ENCODE data around the gene DEFB131B. TPM values are rescaled to one million over a fixed set of nuclear protein-coding genes. Genes with fewer than 3 reads are reported as not detected.
A peak's percentile ranks its signal among the peaks of the same experiment; 100 is the strongest.
"Not testable (repeated sequence)": the region's sequence is repeated elsewhere in the genome, so short reads cannot be mapped to it uniquely, and the experiment has no call there.

The DEFB131B gene
- total RNA-seq, 2 donors from 2014 or later, result not detected

DNA sequence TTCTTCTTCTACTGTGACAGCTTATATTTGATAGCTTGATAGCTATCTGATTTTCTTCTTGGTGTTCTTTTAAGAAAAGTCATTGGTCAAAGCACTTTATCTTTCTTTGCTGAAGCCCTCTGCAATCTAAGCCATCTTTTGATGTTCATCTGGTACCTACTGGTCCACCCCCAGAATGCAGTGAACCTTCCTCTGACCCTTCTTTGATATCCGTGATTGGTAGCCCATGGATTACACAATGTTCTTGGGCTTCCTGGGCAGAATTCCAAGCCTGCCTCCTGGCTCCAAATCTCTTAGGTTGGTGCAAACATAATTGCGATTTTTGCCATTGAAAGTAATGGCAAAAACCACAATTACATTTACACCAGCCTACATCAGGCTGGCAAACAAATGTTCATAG, 2.0 kb upstream of the DEFB131B start:
- H3K4me1 Mint-ChIP-seq (ENCODE audit: low read depth); H3K9me3 Mint-ChIP-seq; H3K4me3 Mint-ChIP-seq; H3K27me3 Mint-ChIP-seq (ENCODE audit: low read depth); ATAC-seq (replicated peaks in 1 of 2); DNase-seq; H3K27ac Mint-ChIP-seq: not testable (repeated sequence)
- H3K36me3 Mint-ChIP-seq (ENCODE audit: insufficient read depth in 2 of 2), result peaks cover 1 to 11% of the 10 kb centered on the region in 2 donors

DNA sequence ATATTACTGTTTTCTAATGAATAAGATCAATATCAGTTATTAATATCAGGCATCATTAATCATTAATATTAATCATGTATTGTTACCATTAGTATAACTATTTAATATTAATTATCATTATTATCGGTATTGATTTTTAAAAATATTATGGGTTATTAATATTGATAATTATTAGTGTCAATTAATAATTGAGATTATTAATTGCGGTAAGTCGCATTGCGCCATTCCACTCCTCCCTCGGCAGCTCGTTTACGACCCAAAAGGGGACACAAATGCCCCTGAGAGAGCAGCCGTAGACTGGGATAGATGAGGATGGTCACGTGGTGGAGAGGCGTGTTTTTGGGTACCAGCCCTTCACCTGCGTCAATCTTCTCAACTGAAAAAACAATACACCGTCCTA, 7.6 kb downstream of the DEFB131B start:
- not testable (repeated sequence) for ATAC-seq (replicated peaks in 1 of 2); H3K27ac Mint-ChIP-seq; DNase-seq; H3K9me3 Mint-ChIP-seq; H3K4me1 Mint-ChIP-seq (ENCODE audit: low read depth); H3K36me3 Mint-ChIP-seq (ENCODE audit: insufficient read depth in 2 of 2); H3K4me3 Mint-ChIP-seq; H3K27me3 Mint-ChIP-seq (ENCODE audit: low read depth)

DNA sequence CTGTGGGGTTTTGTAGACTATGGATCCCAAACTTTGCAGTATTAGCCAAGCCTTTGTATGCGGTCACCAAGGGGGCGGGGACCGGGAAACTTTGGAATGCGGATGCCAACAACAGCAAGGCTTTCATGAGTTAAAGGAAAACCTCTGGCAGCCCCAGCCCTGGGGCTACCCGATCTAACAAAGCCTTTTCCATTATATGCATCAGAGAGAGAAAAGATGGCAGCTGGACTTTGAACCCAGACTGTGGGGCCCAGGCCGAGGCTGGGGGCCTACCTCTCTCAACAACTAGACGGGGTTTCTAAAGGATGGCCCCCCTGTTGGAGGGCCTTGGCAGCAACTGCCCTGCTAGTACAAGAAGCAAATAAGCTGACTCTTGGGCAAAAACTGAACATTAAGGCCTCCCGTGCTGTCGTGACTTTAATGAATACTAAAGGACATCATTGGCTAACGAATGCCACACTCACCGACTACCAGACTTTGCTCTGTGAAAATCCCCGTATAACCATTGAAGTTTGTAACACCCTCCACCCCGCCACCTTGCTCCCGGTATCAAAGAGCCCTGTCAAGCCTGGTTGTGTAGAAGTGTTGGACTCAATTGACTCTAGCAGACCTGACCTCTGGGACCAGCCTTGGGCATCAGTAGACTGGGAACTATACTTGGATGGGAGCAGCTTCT, 10.2 kb downstream of the DEFB131B start:
- H3K4me3 Mint-ChIP-seq; H3K36me3 Mint-ChIP-seq (ENCODE audit: insufficient read depth in 2 of 2); H3K27ac Mint-ChIP-seq; H3K27me3 Mint-ChIP-seq (ENCODE audit: low read depth); H3K4me1 Mint-ChIP-seq (ENCODE audit: low read depth); H3K9me3 Mint-ChIP-seq; DNase-seq; ATAC-seq (replicated peaks in 1 of 2): not testable (repeated sequence)

- H3K4me3 Mint-ChIP-seq; H3K36me3 Mint-ChIP-seq (ENCODE audit: insufficient read depth in 2 of 2); ATAC-seq (replicated peaks in 1 of 2); H3K4me1 Mint-ChIP-seq (ENCODE audit: low read depth); H3K27me3 Mint-ChIP-seq (ENCODE audit: low read depth); H3K27ac Mint-ChIP-seq; DNase-seq; H3K9me3 Mint-ChIP-seq: not testable (repeated sequence)
Measured at GRCh38 chr11:71889181-71889872, 11.1 kb downstream of the DEFB131B start.

GRCh38 chr11:71895961-71896360, 17.7 kb downstream of the DEFB131B start:
- H3K36me3 Mint-ChIP-seq (ENCODE audit: insufficient read depth in 2 of 2), result peaks cover 6 to 16% of the 10 kb centered on the region in 2 donors
- no peak for ATAC-seq (replicated peaks in 1 of 2)
- H3K4me1 Mint-ChIP-seq (ENCODE audit: low read depth), result no peaks in the 10 kb centered on the region
- no peaks in the 10 kb centered on the region for H3K9me3 Mint-ChIP-seq
- H3K27ac Mint-ChIP-seq, result no peak overlapping the region
- no peak for DNase-seq
- no peaks in the 10 kb centered on the region for H3K27me3 Mint-ChIP-seq (ENCODE audit: low read depth)
- no peak overlapping the region for H3K4me3 Mint-ChIP-seq

- not testable (repeated sequence) for H3K4me1 Mint-ChIP-seq (ENCODE audit: low read depth); DNase-seq; H3K9me3 Mint-ChIP-seq; H3K27ac Mint-ChIP-seq; H3K4me3 Mint-ChIP-seq; H3K27me3 Mint-ChIP-seq (ENCODE audit: low read depth); ATAC-seq (replicated peaks in 1 of 2)
- H3K36me3 Mint-ChIP-seq (ENCODE audit: insufficient read depth in 2 of 2), result peaks cover 7 to 23% of the 10 kb centered on the region in 2 donors
Measured at GRCh38 chr11:71901137-71901536, 22.9 kb downstream of the DEFB131B start.

- no peaks in the 10 kb centered on the region for H3K9me3 Mint-ChIP-seq
- no peak for ATAC-seq (replicated peaks in 1 of 2)
Measured at GRCh38 chr11:71908218-71908617, 30.0 kb downstream of the DEFB131B start.

GRCh38 chr11:71910775-71911174, 32.5 kb downstream of the DEFB131B start:
- H3K9me3 Mint-ChIP-seq; H3K4me3 Mint-ChIP-seq; ATAC-seq (replicated peaks in 1 of 2); DNase-seq; H3K27me3 Mint-ChIP-seq (ENCODE audit: low read depth): not testable (repeated sequence)
- Mint-ChIP-seq H3K27ac (peak overlapping the region; percentile 87), H3K4me1 (ENCODE audit: low read depth) (peaks cover 32% of the 10 kb centered on the region), H3K36me3 (ENCODE audit: insufficient read depth in 2 of 2) (peaks cover 10 to 37% of the 10 kb centered on the region in 2 donors)

More at GRCh38 chr11:71908218-71908617, 30.0 kb downstream of the DEFB131B start:
- no peaks in the 10 kb centered on the region for H3K27me3 Mint-ChIP-seq (ENCODE audit: low read depth)
- H3K4me3 Mint-ChIP-seq, result no peak overlapping the region
- no peak for DNase-seq
- H3K27ac Mint-ChIP-seq, result no peak overlapping the region
- peaks cover 12% of the 10 kb centered on the region for H3K4me1 Mint-ChIP-seq (ENCODE audit: low read depth)
- peaks cover 6 to 28% of the 10 kb centered on the region in 2 donors for H3K36me3 Mint-ChIP-seq (ENCODE audit: insufficient read depth in 2 of 2)

- H3K4me3 Mint-ChIP-seq, result peak overlapping the region in 1 of 2 donors; percentile 8
- peak overlapping the region; percentile 87 for H3K27ac Mint-ChIP-seq
- H3K4me1 Mint-ChIP-seq (ENCODE audit: low read depth), result peaks cover 32% of the 10 kb centered on the region
- H3K36me3 Mint-ChIP-seq (ENCODE audit: insufficient read depth in 2 of 2), result peaks cover 13 to 39% of the 10 kb centered on the region in 2 donors
- ATAC-seq (replicated peaks in 1 of 2); H3K9me3 Mint-ChIP-seq; H3K27me3 Mint-ChIP-seq (ENCODE audit: low read depth): not testable (repeated sequence)
- DNase-seq, result peak; percentile 84 to 87
Measured at GRCh38 chr11:71911321-71911985, 33.2 kb downstream of the DEFB131B start.

- not testable (repeated sequence) for H3K4me3 Mint-ChIP-seq; DNase-seq; H3K27me3 Mint-ChIP-seq (ENCODE audit: low read depth); ATAC-seq (replicated peaks in 1 of 2); H3K9me3 Mint-ChIP-seq
- peak overlapping the region; percentile 87 for H3K27ac Mint-ChIP-seq
- peaks cover 32% of the 10 kb centered on the region for H3K4me1 Mint-ChIP-seq (ENCODE audit: low read depth)
- H3K36me3 Mint-ChIP-seq (ENCODE audit: insufficient read depth in 2 of 2), result peaks cover 16 to 42% of the 10 kb centered on the region in 2 donors
Measured at GRCh38 chr11:71911986-71912340, 33.7 kb downstream of the DEFB131B start.

DNA sequence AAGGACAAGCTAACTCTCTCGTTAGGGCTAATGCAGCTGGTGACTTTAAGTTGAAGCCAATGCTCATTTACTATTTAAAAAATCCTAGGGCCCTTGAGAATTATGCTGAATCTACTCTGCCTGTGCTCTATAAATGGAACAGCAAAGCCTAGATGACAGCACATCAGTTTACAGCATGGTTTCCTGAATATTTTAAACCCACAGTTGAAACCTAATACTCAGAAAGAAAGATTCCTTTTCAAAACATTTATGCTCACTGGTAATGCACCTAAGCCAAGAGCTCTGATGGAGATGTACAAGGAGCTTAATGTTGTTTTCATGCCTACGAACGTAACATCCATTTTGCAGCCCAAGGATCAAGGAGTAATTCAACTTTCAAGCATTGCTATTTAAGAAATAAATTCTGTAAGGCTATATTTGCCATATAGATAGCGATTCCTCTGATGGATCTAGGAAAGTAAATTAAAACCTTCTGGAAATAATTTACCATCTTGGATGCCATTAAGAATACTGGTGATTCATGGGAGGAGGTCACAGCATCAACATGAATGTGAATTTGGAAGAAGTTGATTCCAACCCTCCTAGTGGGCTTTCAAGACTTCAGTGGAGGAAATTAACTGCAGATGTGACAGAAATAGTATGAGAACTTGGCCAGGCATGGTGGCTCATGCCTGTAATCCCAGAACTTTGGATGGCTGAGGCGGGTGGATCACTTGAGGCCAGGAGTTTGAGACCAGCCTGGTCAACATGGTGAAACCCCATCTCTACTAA, 35.7 kb downstream of the DEFB131B start:
- Mint-ChIP-seq H3K9me3 (no peaks in the 10 kb centered on the region), H3K4me1 (ENCODE audit: low read depth) (peaks cover 32% of the 10 kb centered on the region), H3K4me3 (peak overlapping the region; percentile 45), H3K27ac (peak overlapping the region; percentile 49), H3K27me3 (ENCODE audit: low read depth) (no peaks in the 10 kb centered on the region), H3K36me3 (ENCODE audit: insufficient read depth in 2 of 2) (peaks cover 16 to 43% of the 10 kb centered on the region in 2 donors)
- ATAC-seq (replicated peaks in 1 of 2) (no peak), DNase-seq (no peak)

- ATAC-seq (replicated peaks in 1 of 2), result peak; percentile 92 to 95
Measured at GRCh38 chr11:71914617-71915189, 36.5 kb downstream of the DEFB131B start.

More at GRCh38 chr11:71914617-71915189, 36.5 kb downstream of the DEFB131B start:
- H3K4me1 Mint-ChIP-seq (ENCODE audit: low read depth), result peaks cover 32% of the 10 kb centered on the region
- peak overlapping the region; percentile 49 for H3K27ac Mint-ChIP-seq
- peaks cover 16 to 45% of the 10 kb centered on the region in 2 donors for H3K36me3 Mint-ChIP-seq (ENCODE audit: insufficient read depth in 2 of 2)
- H3K9me3 Mint-ChIP-seq, result no peaks in the 10 kb centered on the region
- H3K27me3 Mint-ChIP-seq (ENCODE audit: low read depth), result no peaks in the 10 kb centered on the region
- H3K4me3 Mint-ChIP-seq, result peak overlapping the region; percentile 23 to 68
- DNase-seq, result peak; percentile 13 to 35

Data from activated T-cell treated with anti-CD3 and anti-CD28 coated beads, Interleukin-2, amount 50 U/mL, for 72 hours (primary cell).